Fibroblast of lung (primary cell): ENCODE data around the gene APPBP2.

ENCODE experiments used
- CTCF ChIP-seq, 2 donors: IDR thresholded peaks in 1 of 2; conservative IDR thresholded peaks in 1 of 2; 1 replicate in 1 of 2; 2 replicates in 1 of 2; pipeline ENCODE4 v1.5.1; 2011 to 2012; ENCODE audit warnings: low read length in 2 of 2, control low read depth in 1 of 2, inconsistent platforms in 1 of 2, low read depth in 1 of 2, mild to moderate bottlenecking in 1 of 2
- EZH2 ChIP-seq: IDR thresholded peaks from 2 replicates; pipeline ENCODE4 v1.5.1; 2012; ENCODE audit warnings: low read length, control low read depth, mild to moderate bottlenecking; ENCODE audit errors: missing control alignments

DNA sequence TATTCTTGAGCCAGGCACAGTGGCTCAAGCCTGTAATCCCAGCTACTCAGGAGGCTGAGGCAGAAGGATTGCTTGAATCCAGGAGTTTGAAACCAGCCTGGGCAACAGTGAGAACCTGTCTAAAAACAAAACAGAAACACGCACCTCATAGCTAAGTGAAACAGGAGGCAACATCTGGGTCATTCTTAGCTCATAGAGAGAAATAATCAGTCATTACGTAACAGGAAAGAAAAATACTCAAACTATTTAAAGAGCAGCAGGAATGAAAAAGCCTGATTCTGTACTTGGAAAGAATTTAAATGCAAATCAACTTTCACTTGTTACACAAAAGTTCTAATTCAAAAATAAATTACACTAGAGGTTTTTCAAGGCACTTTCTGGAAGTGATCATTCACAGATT is 86.5 kb downstream of the APPBP2 start:
- TF ChIP-seq CTCF (conservative IDR thresholded peaks at IDR 0.05 in 1 of 2, IDR thresholded peaks at IDR 0.05 in 1 of 2; ENCODE audit: low read depth in 1 of 2, low read length in 2 of 2) (no peak), EZH2 (no peak)
